Stimulated activated CD8-positive, alpha-beta memory T cell treated with anti-CD3 and anti-CD28 coated beads, Interleukin-12 subunit alpha, Interleukin-12 subunit beta, amount 100 ng/mL, for 4 hours (primary cell): ENCODE measurements around the gene C1orf52.

Experiments used
- DNase-seq: peaks from one replicate; pipeline ENCODE4 v3.0.0-alpha.2; 2020; ENCODE audit warnings: low read depth

Gene C1orf52

GRCh38 chr1:85259118-85259911, at the start of gene C1orf52:
C1orf52 (minus strand) TSS chr1:85259662; CDS start chr1:85259633, 29 bp downstream.
- peak; percentile 85 for DNase-seq

- DNase-seq = no peak
Measured at GRCh38 chr1:85308833-85309350, 49.4 kb upstream of the C1orf52 start.

GRCh38 chr1:85307987-85308832, 48.7 kb upstream of the C1orf52 start:
- DNase-seq = peak; percentile 43

- DNase-seq = no peak
Measured at GRCh38 chr1:85306236-85306635, 46.8 kb upstream of the C1orf52 start.

GRCh38 chr1:85303440-85304162, 44.1 kb upstream of the C1orf52 start:
- no peak for DNase-seq

- DNase-seq = no peak
Measured at GRCh38 chr1:85300140-85300539, 40.7 kb upstream of the C1orf52 start.

- DNase-seq = peak; percentile 63
Measured at GRCh38 chr1:85297855-85298629, 38.6 kb upstream of the C1orf52 start.

- DNase-seq = no peak
Measured at GRCh38 chr1:85297538-85297854, 38.0 kb upstream of the C1orf52 start.

- no peak for DNase-seq
Measured at GRCh38 chr1:85296980-85297379, 37.5 kb upstream of the C1orf52 start.

GRCh38 chr1:85295654-85296053, 36.2 kb upstream of the C1orf52 start:
- DNase-seq = no peak

- DNase-seq = no peak
Measured at GRCh38 chr1:85295006-85295431, 35.6 kb upstream of the C1orf52 start.

- no peak for DNase-seq
Measured at GRCh38 chr1:85290826-85291225, 31.4 kb upstream of the C1orf52 start.

- no peak for DNase-seq
Measured at GRCh38 chr1:85289848-85290335, 30.4 kb upstream of the C1orf52 start.

GRCh38 chr1:85289207-85289847, 29.9 kb upstream of the C1orf52 start:
- DNase-seq = no peak

- DNase-seq = no peak
Measured at GRCh38 chr1:85284202-85284601, 24.7 kb upstream of the C1orf52 start.

- DNase-seq = no peak
Measured at GRCh38 chr1:85283475-85284199, 24.2 kb upstream of the C1orf52 start.

GRCh38 chr1:85282424-85282823, 23.0 kb upstream of the C1orf52 start:
- no peak for DNase-seq

GRCh38 chr1:85280636-85281035, 21.2 kb upstream of the C1orf52 start:
- DNase-seq = no peak

GRCh38 chr1:85279458-85280080, 20.1 kb upstream of the C1orf52 start:
- no peak for DNase-seq

- DNase-seq = peak; percentile 23
Measured at GRCh38 chr1:85278853-85279314, 19.4 kb upstream of the C1orf52 start.
